Measurements from ENCODE around the gene ERVW-1.

ERVW-1 gene

GRCh38 chr7:92461027-92462003, 16.4 kb downstream of the ERVW-1 start:
- Histone ChIP-seq H3K9me2 (replicated peaks; ENCODE audit: insufficient read depth, low read length) (no peaks in the 10 kb centered on the region), H3K4me1 (ENCODE audit: low read length) (no peaks in the 10 kb centered on the region), H3K9me3 (replicated peaks; ENCODE audit: insufficient read depth, low read length) (no peaks in the 10 kb centered on the region), H3K27ac (ENCODE audit: low read length) (no peak overlapping the region), H3K36me3 (replicated peaks; ENCODE audit: insufficient read depth, low read length) (no peaks in the 10 kb centered on the region), H3K4me2 (ENCODE audit: low read depth, low read length) (no peak overlapping the region), H3K4me3 (ENCODE audit: low read length) (no peak overlapping the region), H3K27me3 (replicated peaks; ENCODE audit: insufficient read depth, low read length) (no peaks in the 10 kb centered on the region), H2AFZ (ENCODE audit: low read length) (no peak overlapping the region), H3K9ac (ENCODE audit: low read length) (no peak overlapping the region), H3F3A (ENCODE audit: insufficient read depth, low read length) (no peaks in the 10 kb centered on the region), H4K20me1 (ENCODE audit: insufficient read depth, low read length) (no peaks in the 10 kb centered on the region), H3K79me2 (ENCODE audit: low read length) (no peaks in the 10 kb centered on the region)
- peak; percentile 39 for DNase-seq
- TF ChIP-seq CTCF (IDR thresholded peaks at IDR 0.05; ENCODE audit: low read length): peak; percentile 80
- TF ChIP-seq EZH2phosphoT487 (IDR thresholded peaks at IDR 0.05; ENCODE audit: low read length): no peak

GRCh38 chr7:92460510-92460909, 17.2 kb downstream of the ERVW-1 start:
- DNase-seq: no peak

GRCh38 chr7:92460109-92460508, 17.6 kb downstream of the ERVW-1 start:
- DNase-seq: no peak
- H3K4me2 ChIP-seq (ENCODE audit: low read depth, low read length): no peak overlapping the region
- no peak overlapping the region for H3K4me3 ChIP-seq (ENCODE audit: low read length)
- H3K36me3 ChIP-seq (replicated peaks; ENCODE audit: insufficient read depth, low read length): no peaks in the 10 kb centered on the region
- H3K9me3 ChIP-seq (replicated peaks; ENCODE audit: insufficient read depth, low read length): no peaks in the 10 kb centered on the region
- H3K4me1 ChIP-seq (ENCODE audit: low read length): no peaks in the 10 kb centered on the region
- H3K9me2 ChIP-seq (replicated peaks; ENCODE audit: insufficient read depth, low read length): no peaks in the 10 kb centered on the region
- no peaks in the 10 kb centered on the region for H3F3A ChIP-seq (ENCODE audit: insufficient read depth, low read length)
- H3K27ac ChIP-seq (ENCODE audit: low read length): no peak overlapping the region
- H3K27me3 ChIP-seq (replicated peaks; ENCODE audit: insufficient read depth, low read length): no peaks in the 10 kb centered on the region
- no peak overlapping the region for H2AFZ ChIP-seq (ENCODE audit: low read length)
- no peaks in the 10 kb centered on the region for H3K79me2 ChIP-seq (ENCODE audit: low read length)
- no peaks in the 10 kb centered on the region for H4K20me1 ChIP-seq (ENCODE audit: insufficient read depth, low read length)
- no peak overlapping the region for H3K9ac ChIP-seq (ENCODE audit: low read length)
- no peak for TF ChIP-seq CTCF (IDR thresholded peaks at IDR 0.05; ENCODE audit: low read length)
- TF ChIP-seq EZH2 (optimal IDR thresholded peaks at IDR 0.05; ENCODE audit: low read depth, low read length): no peak
- TF ChIP-seq EZH2phosphoT487 (IDR thresholded peaks at IDR 0.05; ENCODE audit: low read length): no peak

More at GRCh38 chr7:92460510-92460909, 17.2 kb downstream of the ERVW-1 start:
- H3K36me3 ChIP-seq (replicated peaks; ENCODE audit: insufficient read depth, low read length): no peaks in the 10 kb centered on the region
- no peaks in the 10 kb centered on the region for H3K9me3 ChIP-seq (replicated peaks; ENCODE audit: insufficient read depth, low read length)
- no peaks in the 10 kb centered on the region for H3K9me2 ChIP-seq (replicated peaks; ENCODE audit: insufficient read depth, low read length)
- no peaks in the 10 kb centered on the region for H3K27me3 ChIP-seq (replicated peaks; ENCODE audit: insufficient read depth, low read length)
- H3K4me1 ChIP-seq (ENCODE audit: low read length): no peaks in the 10 kb centered on the region
- no peak overlapping the region for H3K4me3 ChIP-seq (ENCODE audit: low read length)
- H3K27ac ChIP-seq (ENCODE audit: low read length): no peak overlapping the region
- H3K79me2 ChIP-seq (ENCODE audit: low read length): no peaks in the 10 kb centered on the region
- H3K4me2 ChIP-seq (ENCODE audit: low read depth, low read length): no peak overlapping the region
- TF ChIP-seq EZH2phosphoT487 (IDR thresholded peaks at IDR 0.05; ENCODE audit: low read length) (no peak), EZH2 (optimal IDR thresholded peaks at IDR 0.05; ENCODE audit: low read depth, low read length) (no peak), CTCF (IDR thresholded peaks at IDR 0.05; ENCODE audit: low read length) (no peak)
- no peaks in the 10 kb centered on the region for H3F3A ChIP-seq (ENCODE audit: insufficient read depth, low read length)
- H4K20me1 ChIP-seq (ENCODE audit: insufficient read depth, low read length): no peaks in the 10 kb centered on the region
- H3K9ac ChIP-seq (ENCODE audit: low read length): no peak overlapping the region
- H2AFZ ChIP-seq (ENCODE audit: low read length): no peak overlapping the region
